ENCODE data around the gene KIF26B.
"Not testable (repeated sequence)": the region's sequence is repeated elsewhere in the genome, so short reads cannot be mapped to it uniquely, and the experiment has no call there.

Gene KIF26B

DNA sequence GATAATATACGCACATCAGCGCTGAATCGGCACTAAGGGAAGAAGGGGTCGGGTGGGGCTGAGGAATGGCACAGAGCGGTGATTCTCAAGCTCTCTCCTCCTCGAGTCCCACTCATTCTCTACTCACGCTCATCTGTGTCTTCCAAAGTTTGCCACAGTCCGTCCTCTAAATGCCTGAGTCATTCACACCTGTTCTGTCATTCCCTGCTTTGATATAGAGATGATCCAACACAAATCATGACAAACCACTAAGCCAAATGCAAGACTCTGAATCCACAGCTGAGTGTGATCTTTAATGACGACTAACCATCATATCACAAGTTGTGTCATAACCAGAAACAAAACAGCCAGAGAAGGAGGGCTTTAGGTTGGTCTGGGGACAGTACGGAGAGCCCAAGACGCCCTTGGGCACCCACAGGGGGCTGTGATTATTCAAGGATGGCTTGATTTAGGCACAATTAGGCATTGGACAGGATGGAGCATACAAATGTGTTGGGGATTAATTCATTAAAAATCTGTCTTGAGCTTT, 501.5 kb downstream of the KIF26B start:
- DNase-seq, result no peak

- no peak for DNase-seq
These were observed 502.6 kb downstream of the KIF26B start for GRCh38 chr1:245657371-245657770.

- DNase-seq, result no peak
These were observed 508.6 kb downstream of the KIF26B start for GRCh38 chr1:245663373-245663772.

GRCh38 chr1:245663841-245664240, 509.1 kb downstream of the KIF26B start:
- DNase-seq, result no peak

DNA sequence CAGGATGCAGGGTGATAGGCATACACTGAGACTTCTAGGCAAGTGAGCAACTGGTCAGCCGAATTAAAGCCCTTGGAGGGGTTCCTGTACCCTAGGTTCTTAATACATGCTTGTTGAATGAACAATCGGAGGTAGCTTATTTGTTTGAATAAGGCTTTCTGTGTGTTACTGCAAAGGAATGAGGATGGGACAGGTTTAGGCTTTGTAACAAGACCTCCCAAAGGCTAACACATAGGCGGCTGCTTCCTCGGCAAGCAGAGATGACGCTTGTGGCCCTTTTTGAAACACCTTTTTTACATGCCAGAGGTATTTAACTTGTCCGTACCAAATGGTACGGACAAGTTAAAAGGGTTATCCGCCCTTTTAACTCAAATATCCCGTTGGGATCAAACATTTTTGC, 511.6 kb downstream of the KIF26B start:
- DNase-seq, result no peak

DNA sequence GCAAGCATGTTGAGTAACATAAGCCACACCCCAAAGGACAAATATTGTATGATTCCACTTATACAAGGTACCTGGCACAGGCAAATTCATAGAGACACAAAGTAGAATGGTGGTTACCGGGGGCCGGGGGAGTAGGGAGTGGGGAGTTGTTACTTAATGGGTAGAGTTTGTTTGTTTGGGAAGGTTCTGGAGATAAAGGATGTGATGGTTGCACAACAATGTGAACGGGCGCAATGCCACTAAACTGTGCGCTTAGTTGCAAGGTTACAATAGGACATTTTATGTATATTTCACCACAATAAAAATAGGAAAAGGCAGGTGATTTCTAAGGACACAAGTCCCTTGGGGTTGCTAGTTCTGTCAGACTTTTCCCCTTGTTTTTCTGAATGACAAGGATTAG, 516.6 kb downstream of the KIF26B start:
- DNase-seq, result no peak

- no peak for DNase-seq
These were observed 517.4 kb downstream of the KIF26B start for GRCh38 chr1:245671966-245672767.

- DNase-seq, result not testable (repeated sequence)
These were observed 518.3 kb downstream of the KIF26B start for GRCh38 chr1:245672836-245673656.

GRCh38 chr1:245673881-245674414, 519.2 kb downstream of the KIF26B start:
- peak; percentile 52 for DNase-seq

- DNase-seq, result peak; percentile 64
These were observed 522.9 kb downstream of the KIF26B start for GRCh38 chr1:245677461-245678240.

DNA sequence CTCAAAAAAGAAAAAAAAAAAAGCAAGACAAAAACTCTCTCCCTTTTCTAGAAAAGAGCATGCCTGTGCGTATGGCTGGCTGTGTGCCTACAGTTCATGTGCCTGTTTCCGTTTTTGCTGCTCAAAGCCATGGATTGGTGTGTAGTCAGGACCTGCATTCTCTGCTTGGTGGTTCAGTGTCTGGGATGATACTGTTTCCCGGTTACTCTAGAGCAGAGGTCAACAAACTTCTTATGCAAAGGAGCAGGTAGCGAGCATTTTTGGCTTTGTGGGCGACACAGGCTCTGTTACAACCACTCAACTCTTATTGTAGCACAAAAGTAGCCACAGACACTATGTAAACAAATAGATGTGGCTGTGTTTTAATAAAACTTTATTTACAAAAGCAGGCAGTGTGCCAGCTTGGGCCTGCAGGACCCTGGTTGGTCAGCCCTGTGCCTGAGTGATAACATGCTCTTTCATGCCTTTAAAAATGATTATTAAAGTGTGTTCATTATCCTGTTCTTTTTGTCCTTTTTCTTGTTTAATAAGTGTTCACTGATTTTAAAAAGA, 524.2 kb downstream of the KIF26B start:
- no peak for DNase-seq

- no peak for DNase-seq
These were observed 525.3 kb downstream of the KIF26B start for GRCh38 chr1:245679821-245680780.

DNA sequence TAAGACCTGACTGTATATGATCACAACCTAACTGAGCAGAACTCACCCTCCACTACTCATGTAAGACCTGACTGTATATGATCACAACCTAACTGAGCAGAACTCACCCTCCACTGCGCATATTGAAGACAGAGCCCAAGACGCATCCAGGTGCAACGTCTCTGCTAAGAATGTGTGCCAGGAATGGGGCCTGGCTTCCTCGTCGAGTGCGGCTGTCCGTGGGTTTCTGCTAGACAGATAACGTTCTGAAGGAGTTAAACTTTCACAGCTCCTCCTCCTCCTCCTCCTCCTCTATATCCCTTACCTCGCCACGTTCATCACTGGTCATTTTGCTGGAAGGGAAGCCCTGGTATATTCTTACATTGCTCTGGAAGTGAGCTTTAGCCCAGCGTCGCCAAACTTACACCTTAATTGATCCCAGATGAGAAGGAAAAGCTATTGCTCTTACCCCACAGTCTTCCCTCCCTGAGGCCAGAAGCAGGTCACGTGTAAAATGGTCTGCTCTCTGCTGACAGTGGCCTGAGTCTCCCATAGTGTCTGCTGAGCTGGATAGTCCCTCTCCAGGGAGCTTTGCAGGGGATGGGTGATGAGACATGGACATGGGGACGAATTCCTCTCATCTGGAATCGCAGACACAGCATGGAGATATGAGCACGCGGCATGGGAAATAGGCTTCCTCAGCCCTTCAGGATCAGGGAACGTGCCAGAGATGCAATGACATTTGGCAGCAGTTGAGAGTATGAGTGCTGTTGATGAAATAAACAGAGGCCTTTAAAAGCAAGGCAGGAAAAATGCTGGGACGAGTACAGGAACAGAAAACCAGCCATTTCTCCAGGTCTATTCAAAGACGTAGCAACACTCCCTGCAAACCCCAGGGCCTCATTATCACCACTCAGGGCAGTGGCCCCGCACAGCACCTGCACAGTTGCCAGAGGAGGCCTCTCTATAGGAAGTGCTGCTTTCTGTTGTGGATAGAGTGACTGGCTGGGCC, 528.1 kb downstream of the KIF26B start:
- DNase-seq, result peak; percentile 47

GRCh38 chr1:245683676-245684075, 528.9 kb downstream of the KIF26B start:
- no peak for DNase-seq

DNA sequence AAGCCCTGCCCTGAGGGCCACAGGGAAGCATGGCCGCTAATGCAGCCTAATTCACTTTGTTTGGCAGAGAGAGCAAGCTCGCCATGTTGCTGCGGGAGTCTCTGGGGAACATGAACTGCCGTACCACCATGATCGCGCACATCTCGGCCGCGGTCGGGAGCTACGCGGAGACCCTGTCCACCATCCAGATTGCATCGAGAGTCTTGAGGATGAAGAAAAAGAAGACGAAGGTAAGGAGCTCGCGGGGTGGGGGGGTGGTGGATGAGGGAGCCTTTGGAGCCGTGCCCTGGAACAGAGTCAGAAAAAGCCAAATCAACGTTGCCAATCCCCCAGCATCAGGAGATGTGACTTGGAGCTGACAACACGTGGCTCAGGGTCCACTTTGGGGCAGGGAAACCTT, 529.4 kb downstream of the KIF26B start:
- DNase-seq, result no peak

GRCh38 chr1:245684571-245684970, 529.8 kb downstream of the KIF26B start:
- no peak for DNase-seq

GRCh38 chr1:245685111-245685810, 530.5 kb downstream of the KIF26B start:
- DNase-seq, result no peak

DNA sequence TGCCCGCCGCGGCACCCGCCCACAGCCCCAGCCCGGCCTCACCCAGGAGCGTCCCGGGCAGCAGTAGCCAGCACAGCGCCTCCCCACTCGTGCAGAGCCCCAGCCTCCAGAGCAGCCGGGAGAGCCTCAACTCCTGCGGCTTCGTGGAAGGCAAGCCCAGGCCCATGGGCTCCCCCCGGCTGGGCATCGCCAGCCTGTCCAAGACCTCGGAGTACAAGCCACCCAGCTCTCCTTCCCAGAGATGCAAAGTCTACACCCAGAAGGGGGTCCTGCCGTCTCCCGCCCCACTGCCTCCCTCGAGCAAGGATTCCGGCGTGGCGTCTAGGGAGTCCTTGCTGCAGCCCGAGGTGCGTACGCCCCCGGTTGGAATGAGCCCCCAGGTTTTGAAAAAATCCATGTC, 531.2 kb downstream of the KIF26B start:
- no peak for DNase-seq

- DNase-seq, result no peak
These were observed 531.8 kb downstream of the KIF26B start for GRCh38 chr1:245686446-245687030.
